ENCODE data around the gene PI4KB.

The PI4KB gene

GRCh38 chr1:151292207-151293030 lies 34.8 kb downstream of the PI4KB start:
- Histone ChIP-seq H4K20me1 (ENCODE audit: control insufficient read depth, insufficient read depth, low read depth, low read length) (no peaks in the 10 kb centered on the region), H3K27ac (ENCODE audit: low read depth, low read length) (no peak overlapping the region), H3F3A (ENCODE audit: control insufficient read depth, insufficient read depth) (no peaks in the 10 kb centered on the region), H3K9me2 (replicated peaks; ENCODE audit: control insufficient read depth, low read length) (no peaks in the 10 kb centered on the region), H3K4me3 (ENCODE audit: low read length) (no peak overlapping the region), H3K79me2 (ENCODE audit: control insufficient read depth, low read length) (peaks cover 9% of the 10 kb centered on the region), H3K4me1 (ENCODE audit: control insufficient read depth, low read length) (no peaks in the 10 kb centered on the region), H3K27me3 (ENCODE audit: control insufficient read depth, low read length) (no peaks in the 10 kb centered on the region), H3K36me3 (ENCODE audit: control insufficient read depth, low read length) (peaks cover 75% of the 10 kb centered on the region), H3K9me3 (ENCODE audit: control insufficient read depth, insufficient read depth, low read length) (no peaks in the 10 kb centered on the region), H3K4me2 (ENCODE audit: low read length) (no peak overlapping the region)
- TF ChIP-seq CTCF (IDR thresholded peaks at IDR 0.05; ENCODE audit: low read depth, low read length, poor library complexity, severe bottlenecking) (peak; percentile 22), EZH2phosphoT487 (IDR thresholded peaks at IDR 0.05; ENCODE audit: borderline replicate concordance, low read length) (no peak)

GRCh38 chr1:151290709-151291303 lies 36.4 kb downstream of the PI4KB start:
- peaks cover 20% of the 10 kb centered on the region for H3K79me2 ChIP-seq (ENCODE audit: control insufficient read depth, low read length)
- no peaks in the 10 kb centered on the region for H4K20me1 ChIP-seq (ENCODE audit: control insufficient read depth, insufficient read depth, low read depth, low read length)
- H3K4me2 ChIP-seq (ENCODE audit: low read length), result no peak overlapping the region
- no peaks in the 10 kb centered on the region for H3K9me3 ChIP-seq (ENCODE audit: control insufficient read depth, insufficient read depth, low read length)
- H3K4me1 ChIP-seq (ENCODE audit: control insufficient read depth, low read length), result no peaks in the 10 kb centered on the region
- H3K27ac ChIP-seq (ENCODE audit: low read depth, low read length), result no peak overlapping the region
- no peaks in the 10 kb centered on the region for H3K9me2 ChIP-seq (replicated peaks; ENCODE audit: control insufficient read depth, low read length)
- peaks cover 84% of the 10 kb centered on the region for H3K36me3 ChIP-seq (ENCODE audit: control insufficient read depth, low read length)
- TF ChIP-seq EZH2phosphoT487 (IDR thresholded peaks at IDR 0.05; ENCODE audit: borderline replicate concordance, low read length), result no peak
- no peak for TF ChIP-seq CTCF (IDR thresholded peaks at IDR 0.05; ENCODE audit: low read depth, low read length, poor library complexity, severe bottlenecking)
- no peaks in the 10 kb centered on the region for H3K27me3 ChIP-seq (ENCODE audit: control insufficient read depth, low read length)
- no peak overlapping the region for H3K4me3 ChIP-seq (ENCODE audit: low read length)
- H3F3A ChIP-seq (ENCODE audit: control insufficient read depth, insufficient read depth), result no peaks in the 10 kb centered on the region

GRCh38 chr1:151289991-151290708 lies 37.1 kb downstream of the PI4KB start:
- Histone ChIP-seq H3K27ac (ENCODE audit: low read depth, low read length) (no peak overlapping the region), H3K4me3 (ENCODE audit: low read length) (no peak overlapping the region), H4K20me1 (ENCODE audit: control insufficient read depth, insufficient read depth, low read depth, low read length) (no peaks in the 10 kb centered on the region), H3K9me2 (replicated peaks; ENCODE audit: control insufficient read depth, low read length) (no peaks in the 10 kb centered on the region), H3K4me1 (ENCODE audit: control insufficient read depth, low read length) (no peaks in the 10 kb centered on the region), H3F3A (ENCODE audit: control insufficient read depth, insufficient read depth) (no peaks in the 10 kb centered on the region), H3K36me3 (ENCODE audit: control insufficient read depth, low read length) (peaks cover 80% of the 10 kb centered on the region), H3K79me2 (ENCODE audit: control insufficient read depth, low read length) (peaks cover 24% of the 10 kb centered on the region), H3K4me2 (ENCODE audit: low read length) (no peak overlapping the region), H3K9me3 (ENCODE audit: control insufficient read depth, insufficient read depth, low read length) (no peaks in the 10 kb centered on the region), H3K27me3 (ENCODE audit: control insufficient read depth, low read length) (no peaks in the 10 kb centered on the region)
- TF ChIP-seq EZH2phosphoT487 (IDR thresholded peaks at IDR 0.05; ENCODE audit: borderline replicate concordance, low read length) (no peak), CTCF (IDR thresholded peaks at IDR 0.05; ENCODE audit: low read depth, low read length, poor library complexity, severe bottlenecking) (no peak)
